H1 (cell line): ENCODE results near the gene KIAA1671. TPM values are rescaled to one million over a fixed set of nuclear protein-coding genes. Genes with fewer than 3 reads are reported as not detected.

Experiments
- CTCF ChIA-PET: fragments of 300-600 bp; sonication (Branson Sonifier 250); formaldehyde crosslinking; loops from one replicate; lab custom pipeline; 2021; ENCODE audit not compliant: partially characterized antibody; lab: Charles Lee
- POLR2A ChIA-PET: fragments of 300-600 bp; sonication (Branson Sonifier 250); formaldehyde crosslinking; loops from one replicate; lab custom pipeline; 2021; ENCODE audit warnings: inconsistent platforms; ENCODE audit not compliant: partially characterized antibody; lab: Charles Lee
- DNase-seq, 2 experiments: peaks; one replicate each; pipeline versions ENCODE4 v3.0.0 to v3.0.0-alpha.2; 2010 to 2022; ENCODE audit warnings: low spot score in 2 of 2, low read depth in 1 of 2, mixed read lengths in 1 of 2
- FAIRE-seq: peaks from 2 replicates; lab custom pipeline; 2011; peaks lifted over from hg19 to GRCh38; lab: Jason Lieb, UNC
- H2AFZ ChIP-seq: 2 replicates; pipeline ENCODE4 v1.8.1; 2012; ENCODE audit warnings: low read length, inconsistent platforms
- H2AK5ac ChIP-seq: 2 replicates; pipeline ENCODE4 v1.6.1; 2013; ENCODE audit warnings: low read depth, low read length
- H2BK120ac ChIP-seq: replicated peaks from 2 replicates; pipeline ENCODE3; 2013; ENCODE audit warnings: low read depth, low read length, inconsistent platforms
- H2BK12ac ChIP-seq: 2 replicates; pipeline ENCODE4 v1.6.1; 2013; ENCODE audit warnings: low read depth, low read length
- H2BK15ac ChIP-seq: 2 replicates; pipeline ENCODE4 v1.6.1; 2013; ENCODE audit warnings: low read length
- H2BK20ac ChIP-seq: 2 replicates; pipeline ENCODE4 v1.6.1; 2013; ENCODE audit warnings: low read length
- H2BK5ac ChIP-seq: 2 replicates; pipeline ENCODE4 v1.6.1; 2013; ENCODE audit warnings: low read depth, low read length
- H3K14ac ChIP-seq: 2 replicates; pipeline ENCODE4 v1.6.1; 2013; ENCODE audit warnings: inconsistent platforms; ENCODE audit not compliant: insufficient read length
- H3K18ac ChIP-seq: 2 replicates; pipeline ENCODE4 v1.6.1; 2013; ENCODE audit warnings: low read length; ENCODE audit errors: extremely low read depth
- H3K23ac ChIP-seq: 2 replicates; pipeline ENCODE4 v1.6.1; 2013; ENCODE audit warnings: inconsistent platforms; ENCODE audit not compliant: insufficient read length
- H3K23me2 ChIP-seq: 2 replicates; pipeline ENCODE4 v1.6.1; 2013; ENCODE audit warnings: low read depth, low read length
- H3K27ac ChIP-seq: 2 replicates; pipeline ENCODE4 v1.6.1; 2011; ENCODE audit warnings: low read depth, low read length, inconsistent platforms
- H3K27me3 ChIP-seq, 4 experiments: replicated peaks in 1 of 4; 1 replicate in 1 of 4; 2 replicates in 3 of 4; pipeline versions ENCODE4 v1.6.1 to v1.8.1; 2011 to 2013; ENCODE audit warnings: low read length in 3 of 4, mild to moderate bottlenecking in 3 of 4, inconsistent platforms in 2 of 4, mixed read lengths in 2 of 4, moderate library complexity in 1 of 4; ENCODE audit not compliant: control insufficient read depth in 3 of 4, insufficient read depth in 3 of 4; ENCODE audit errors: extremely low read depth in 1 of 4
- H3K36me3 ChIP-seq, 4 experiments: 2 replicates each; pipeline versions ENCODE4 v1.6.1 to v1.8.1; 2011 to 2013; ENCODE audit warnings: mild to moderate bottlenecking in 4 of 4, low read length in 3 of 4, moderate library complexity in 2 of 4, control low read depth in 1 of 4, inconsistent platforms in 1 of 4; ENCODE audit not compliant: insufficient read depth in 4 of 4, control insufficient read depth in 2 of 4
- H3K4ac ChIP-seq: replicated peaks from 2 replicates; pipeline ENCODE3; 2013; ENCODE audit warnings: low read length, low read depth, mixed read lengths, inconsistent platforms; ENCODE audit not compliant: insufficient read length
- H3K4me1 ChIP-seq, 4 experiments: replicated peaks in 1 of 4; 1 replicate in 1 of 4; 2 replicates in 3 of 4; pipeline versions ENCODE4 v1.6.1 to v1.8.1; 2011 to 2013; ENCODE audit warnings: low read length in 3 of 4, inconsistent platforms in 2 of 4, mixed read lengths in 1 of 4; ENCODE audit not compliant: insufficient read depth in 4 of 4, control insufficient read depth in 3 of 4
- H3K4me2 ChIP-seq, 2 experiments: 2 replicates each; pipeline versions ENCODE4 v1.6.1 to v1.8.1; 2011 to 2013; ENCODE audit warnings: low read depth in 2 of 2, low read length in 2 of 2, control low read depth in 1 of 2, inconsistent platforms in 1 of 2, mild to moderate bottlenecking in 1 of 2; ENCODE audit not compliant: insufficient read depth in 1 of 2
- H3K4me3 ChIP-seq, 4 experiments: fragments of 200-600, 300-600 bp in 1 of 4; sonication (generic), shearing (Covaris generic), sonication (Bioruptor Twin) in 1 of 4; 2 replicates each; pipeline versions ENCODE4 v1.5.1 to v1.8.1; 2011 to 2016; ENCODE audit warnings: low read length in 4 of 4, low read depth in 3 of 4, control low read depth in 2 of 4, inconsistent platforms in 2 of 4, mild to moderate bottlenecking in 2 of 4, mixed read lengths in 1 of 4, moderate library complexity in 1 of 4; ENCODE audit not compliant: insufficient read depth in 2 of 4; ENCODE audit errors: extremely low read depth in 1 of 4
- H3K56ac ChIP-seq: replicated peaks from 2 replicates; pipeline ENCODE3; 2013; ENCODE audit warnings: low read depth, mild to moderate bottlenecking, mixed read lengths, low read length, inconsistent platforms; ENCODE audit not compliant: insufficient read length
- H3K79me1 ChIP-seq: 2 replicates; pipeline ENCODE4 v1.6.1; 2013; ENCODE audit warnings: low read depth, low read length, control low read depth
- H3K79me2 ChIP-seq, 2 experiments: 2 replicates each; pipeline versions ENCODE4 v1.6.1 to v1.8.1; 2012 to 2013; ENCODE audit warnings: low read length in 2 of 2, mild to moderate bottlenecking in 2 of 2, inconsistent platforms in 1 of 2; ENCODE audit not compliant: insufficient read depth in 2 of 2, control insufficient read depth in 1 of 2
- H3K9ac ChIP-seq, 4 experiments: replicated peaks in 1 of 4; 1 replicate in 1 of 4; 2 replicates in 3 of 4; pipeline versions ENCODE4 v1.6.1 to v1.8.1; 2011 to 2013; ENCODE audit warnings: low read depth in 3 of 4, low read length in 3 of 4, control low read depth in 2 of 4, mild to moderate bottlenecking in 2 of 4, moderate library complexity in 2 of 4, inconsistent platforms in 1 of 4; ENCODE audit errors: extremely low read depth in 1 of 4
- H3K9me3 ChIP-seq, 2 experiments: 2 replicates each; pipeline versions ENCODE4 v1.6.1 to v1.8.1; 2012 to 2013; ENCODE audit warnings: mild to moderate bottlenecking in 2 of 2, moderate library complexity in 2 of 2, control low read depth in 1 of 2, inconsistent platforms in 1 of 2, low read depth in 1 of 2, low read length in 1 of 2, mixed read lengths in 1 of 2; ENCODE audit not compliant: insufficient read depth in 2 of 2
- H4K20me1 ChIP-seq, 2 experiments: replicated peaks in 1 of 2; 2 replicates each; pipeline versions ENCODE3 to v1.8.1; 2011 to 2013; ENCODE audit warnings: inconsistent platforms in 2 of 2, low read length in 2 of 2, mild to moderate bottlenecking in 1 of 2; ENCODE audit not compliant: insufficient read depth in 2 of 2, control insufficient read depth in 1 of 2
- H4K5ac ChIP-seq: 2 replicates; pipeline ENCODE4 v1.6.1; 2013; ENCODE audit warnings: low read length, low read depth, mixed read lengths, inconsistent platforms; ENCODE audit not compliant: insufficient read length
- H4K8ac ChIP-seq: 2 replicates; pipeline ENCODE4 v1.8.0; 2013; ENCODE audit warnings: mild to moderate bottlenecking, moderate library complexity, low read length, inconsistent platforms; ENCODE audit not compliant: insufficient read depth; ENCODE audit errors: extremely low read depth
- H4K91ac ChIP-seq: replicated peaks from 2 replicates; pipeline ENCODE3; 2013; ENCODE audit warnings: low read length, mixed read lengths, inconsistent platforms; ENCODE audit not compliant: insufficient read length
- CTBP2 ChIP-seq: IDR thresholded peaks from 2 replicates; pipeline ENCODE4 v1.7.0; 2011; ENCODE audit warnings: borderline replicate concordance, mild to moderate bottlenecking, moderate library complexity, mixed read lengths, low read length; ENCODE audit not compliant: insufficient read depth, insufficient read length
- CTCF ChIP-seq, 3 experiments: IDR thresholded peaks; 1 replicate in 2 of 3; 2 replicates in 1 of 3; pipeline versions ENCODE4 v1.5.1 to v1.6.1; 2011; ENCODE audit warnings: low read length in 3 of 3, mild to moderate bottlenecking in 3 of 3, inconsistent platforms in 2 of 3, low read depth in 1 of 3, moderate library complexity in 1 of 3; ENCODE audit not compliant: insufficient read depth in 1 of 3; ENCODE audit errors: control extremely low read depth in 1 of 3
- JUN ChIP-seq: IDR thresholded peaks from 2 replicates; pipeline ENCODE4 v1.6.1; 2011; ENCODE audit warnings: low read depth, mild to moderate bottlenecking, improper control_type of control experiment, low read length
- RBBP5 ChIP-seq: IDR thresholded peaks from 2 replicates; pipeline ENCODE4 v1.7.1; 2012; ENCODE audit warnings: low read depth, mild to moderate bottlenecking, inconsistent platforms, low read length, moderate library complexity, borderline replicate concordance
- TBP ChIP-seq: IDR thresholded peaks from 2 replicates; pipeline ENCODE4 v1.6.1; 2011; ENCODE audit warnings: low read depth, low read length, improper control_type of control experiment
- whole genome bisulfite sequencing, 2 experiments: shearing (Covaris generic) in 1 of 2; methylation state at CpG; one replicate each; pipeline versions ENCODE4 v1.1.6 to v1.1.7; 2013 to 2015; ENCODE audit warnings: low lambda C conversion rate in 2 of 2, mixed read lengths in 2 of 2, inconsistent platforms in 1 of 2, low coverage in 1 of 2, missing lambda C conversion rate in 1 of 2; ENCODE audit not compliant: insufficient replicate concordance in 2 of 2, insufficient coverage in 1 of 2, insufficient read length in 1 of 2; ENCODE audit errors: extremely low coverage in 1 of 2, missing lambda C conversion rate in 1 of 2; 5-methylcytosine and 5-hydroxymethylcytosine counted together
- polyA plus RNA-seq, 7 experiments: library from polyadenylated mRNA; depleted of rRNA in 3 of 7; stranded (reverse) in 5 of 7; unstranded in 2 of 7; fragments of >200 nt in 5 of 7; fragments of 200-250 nt in 2 of 7; gene quantifications; 1 replicate in 5 of 7; 2 replicates in 1 of 7; 4 replicates in 1 of 7; pipeline versions ENCODE4 v1.2.1 to v1.2.3, GENCODE V29; 2011 to 2013; ENCODE audit warnings: missing spikeins in 2 of 7, mixed read lengths in 2 of 7
- total RNA-seq: library from RNA; stranded (reverse); fragmentation: NEBNext Ultra II Directional; extraction: Animal tissue kit (Norgen Biotek cat#: 25700); gene quantifications from 2 replicates; pipeline ENCODE4 v1.2.1, GENCODE V29; 2021

The KIAA1671 gene
- total and polyA plus RNA-seq, 2 of the 8 experiments (the other 6 are each of a cell fraction or from before 2014, with no cell fraction given) = 6.4 to 23.9 TPM

- 87% methylated on average over 16 of the region's 16 CpGs; no CpG with 5 or more reads in 1 of the 2 experiments for WGBS, 2 experiments
- no peak overlapping the region for H2BK15ac ChIP-seq
- no peaks in the 10 kb centered on the region for H3K79me1 ChIP-seq
- H2AK5ac ChIP-seq = no peak overlapping the region
- no peak overlapping the region for H2BK5ac ChIP-seq
- H4K20me1 ChIP-seq = peaks cover 0 to 3% of the 10 kb centered on the region in 2 experiments
- no peaks in the 10 kb centered on the region; a peak in 2 of 8 replicates for H3K36me3 ChIP-seq
- H3K4ac ChIP-seq = no peak overlapping the region
- H2AFZ ChIP-seq = no peak overlapping the region
- H3K23me2 ChIP-seq = no peaks in the 10 kb centered on the region
- H2BK120ac ChIP-seq = no peak overlapping the region
- H3K4me2 ChIP-seq = no peak overlapping the region
- no peak overlapping the region for H4K5ac ChIP-seq
- H3K23ac ChIP-seq = no peak overlapping the region
- no peak for DNase-seq
- H3K14ac ChIP-seq = no peak overlapping the region
- no peak overlapping the region for H2BK20ac ChIP-seq
- no peak overlapping the region for H2BK12ac ChIP-seq
- TF ChIP-seq CTCF (IDR thresholded peaks at IDR 0.05; ENCODE audit: control extremely low read depth in 1 of 3, insufficient read depth in 1 of 3, low read depth in 1 of 3, low read length in 3 of 3) (no peak), CTBP2 (no peak), RBBP5 (no peak), TBP (no peak), JUN (no peak)
- TF ChIP-seq, all 59 proteins: peak for 0
- no peak overlapping the region for H3K4me3 ChIP-seq
- H3K18ac ChIP-seq = no peak overlapping the region
- peak overlapping the region; percentile 17 for H4K91ac ChIP-seq
- H3K9ac ChIP-seq = no peak overlapping the region
- POLR2A ChIA-PET = interaction anchor here (0.5 kb wide), 1 partner anchor 18 kb away, joined by 3 read pairs; no protein-coding TSS in a partner anchor
- H3K79me2 ChIP-seq = no peaks in the 10 kb centered on the region
- 0 out of 7 replicates have a peak, but pooled peaks cover 0 to 4% (median 0%) of the 10 kb centered on the region in 4 experiments for H3K4me1 ChIP-seq
- no peaks in the 10 kb centered on the region for H3K27me3 ChIP-seq
- H3K56ac ChIP-seq = no peak overlapping the region
- no peaks in the 10 kb centered on the region for H3K9me3 ChIP-seq
- CTCF ChIA-PET = interaction anchor here (1.0 to 6.0 kb wide), 4 partner anchors 10 to 89 kb away, joined by 3 to 37 read pairs (median 6); no protein-coding TSS in a partner anchor
- FAIRE-seq = no peak
- H3K27ac ChIP-seq = no peak overlapping the region
- no peak overlapping the region for H4K8ac ChIP-seq
Observed at GRCh38 chr22:25170426-25170980, 218.0 kb downstream of the KIAA1671 start.
